WTC11 (cell line): ENCODE results near the gene ADARB2.

Source experiments
- FOXJ3 ChIP-seq: sonication (generic); formaldehyde crosslinking; IDR thresholded peaks from 2 replicates; pipeline ENCODE4 v1.9.0; 2021; ENCODE audit warnings: missing genetic modification reagents, mild to moderate bottlenecking, borderline replicate concordance
- FOXK1 ChIP-seq: sonication (generic); formaldehyde crosslinking; IDR thresholded peaks from 2 replicates; pipeline ENCODE4 v1.8.0; 2022; ENCODE audit warnings: mild to moderate bottlenecking, moderate library complexity, missing genetic modification reagents
- GABPB1 ChIP-seq: sonication (generic); formaldehyde crosslinking; IDR thresholded peaks from 2 replicates; pipeline ENCODE4 v1.8.1; 2023; ENCODE audit warnings: mild to moderate bottlenecking, missing genetic modification reagents
- MXD4 ChIP-seq: fragments of 250-450 bp; sonication (Bioruptor Pico); IDR thresholded peaks from 2 replicates; pipeline ENCODE4 v1.8.0; 2021; ENCODE audit warnings: mild to moderate bottlenecking, moderate library complexity, borderline replicate concordance
- NR1H2 ChIP-seq: sonication (generic); formaldehyde crosslinking; IDR thresholded peaks from 2 replicates; pipeline ENCODE4 v1.9.0; 2021; ENCODE audit warnings: mild to moderate bottlenecking, moderate library complexity, missing genetic modification reagents
- ZNF138 ChIP-seq: sonication (generic); formaldehyde crosslinking; conservative IDR thresholded peaks from 2 replicates; pipeline ENCODE4 v1.8.1; 2022; ENCODE audit warnings: mild to moderate bottlenecking, moderate library complexity, missing genetic modification reagents
- ZNF219 ChIP-seq: sonication (generic); formaldehyde crosslinking; IDR thresholded peaks from 2 replicates; pipeline ENCODE4 v1.8.0; 2023; ENCODE audit warnings: missing genetic modification reagents, mild to moderate bottlenecking, borderline replicate concordance
- TF ChIP-seq, protein P1 (sequence below): sonication (generic); formaldehyde crosslinking; IDR thresholded peaks from 2 replicates; pipeline ENCODE4 v1.8.0; 2023; ENCODE audit warnings: missing genetic modification reagents
- TF ChIP-seq, protein P2 (sequence below): fragments of 200-600 bp; IDR thresholded peaks from 2 replicates; pipeline ENCODE4 v1.8.0; 2022; ENCODE audit warnings: antibody characterized with exemption
- TF ChIP-seq, protein P3 (sequence below): fragments of 250-450 bp; sonication (Bioruptor Pico); IDR thresholded peaks from 2 replicates; pipeline ENCODE4 v1.8.0; 2021; ENCODE audit warnings: mild to moderate bottlenecking
- TF ChIP-seq, protein P4 (sequence below): sonication (generic); formaldehyde crosslinking; IDR thresholded peaks from 2 replicates; pipeline ENCODE4 v1.8.0; 2022; ENCODE audit warnings: mild to moderate bottlenecking, missing genetic modification reagents
- TF ChIP-seq, protein P5 (sequence below): sonication (generic); formaldehyde crosslinking; IDR thresholded peaks from 2 replicates; pipeline ENCODE4 v1.8.1; 2023; ENCODE audit warnings: mild to moderate bottlenecking, missing genetic modification reagents
- TF ChIP-seq, protein P6 (sequence below): sonication (generic); formaldehyde crosslinking; IDR thresholded peaks from 2 replicates; pipeline ENCODE4 v1.8.1; 2023; ENCODE audit warnings: mild to moderate bottlenecking, moderate library complexity, missing genetic modification reagents

DNA sequence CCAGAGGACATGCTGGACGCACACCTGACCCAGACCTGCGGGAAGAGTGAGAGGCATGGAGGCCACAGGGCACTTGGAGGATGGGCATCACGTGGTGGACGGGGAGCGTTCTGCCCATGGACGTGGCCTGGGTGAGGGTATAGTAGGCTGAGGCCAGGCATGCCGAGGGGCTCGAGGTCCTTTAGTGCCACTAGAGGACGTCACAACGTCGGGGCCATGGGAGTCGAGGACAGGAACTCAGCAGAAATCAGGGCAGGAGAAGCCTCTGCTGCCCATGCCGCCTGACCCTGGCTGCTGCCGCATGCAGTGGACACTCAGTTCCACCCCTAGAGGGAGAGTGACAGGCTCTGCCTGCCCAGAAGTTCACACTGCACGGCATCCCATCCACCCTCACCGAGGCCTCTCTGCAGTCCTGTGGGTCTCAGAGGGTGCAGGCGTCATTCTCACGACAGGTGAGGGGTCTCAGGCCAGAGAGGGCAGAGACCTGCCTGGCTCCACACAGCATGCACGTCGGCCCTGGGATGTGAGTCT lies 198.7 kb downstream of the ADARB2 start:
- TF ChIP-seq, protein P1, sequence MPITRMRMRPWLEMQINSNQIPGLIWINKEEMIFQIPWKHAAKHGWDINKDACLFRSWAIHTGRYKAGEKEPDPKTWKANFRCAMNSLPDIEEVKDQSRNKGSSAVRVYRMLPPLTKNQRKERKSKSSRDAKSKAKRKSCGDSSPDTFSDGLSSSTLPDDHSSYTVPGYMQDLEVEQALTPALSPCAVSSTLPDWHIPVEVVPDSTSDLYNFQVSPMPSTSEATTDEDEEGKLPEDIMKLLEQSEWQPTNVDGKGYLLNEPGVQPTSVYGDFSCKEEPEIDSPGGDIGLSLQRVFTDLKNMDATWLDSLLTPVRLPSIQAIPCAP (CRISPR knock-in tag): no peak
- TF ChIP-seq, protein P2, sequence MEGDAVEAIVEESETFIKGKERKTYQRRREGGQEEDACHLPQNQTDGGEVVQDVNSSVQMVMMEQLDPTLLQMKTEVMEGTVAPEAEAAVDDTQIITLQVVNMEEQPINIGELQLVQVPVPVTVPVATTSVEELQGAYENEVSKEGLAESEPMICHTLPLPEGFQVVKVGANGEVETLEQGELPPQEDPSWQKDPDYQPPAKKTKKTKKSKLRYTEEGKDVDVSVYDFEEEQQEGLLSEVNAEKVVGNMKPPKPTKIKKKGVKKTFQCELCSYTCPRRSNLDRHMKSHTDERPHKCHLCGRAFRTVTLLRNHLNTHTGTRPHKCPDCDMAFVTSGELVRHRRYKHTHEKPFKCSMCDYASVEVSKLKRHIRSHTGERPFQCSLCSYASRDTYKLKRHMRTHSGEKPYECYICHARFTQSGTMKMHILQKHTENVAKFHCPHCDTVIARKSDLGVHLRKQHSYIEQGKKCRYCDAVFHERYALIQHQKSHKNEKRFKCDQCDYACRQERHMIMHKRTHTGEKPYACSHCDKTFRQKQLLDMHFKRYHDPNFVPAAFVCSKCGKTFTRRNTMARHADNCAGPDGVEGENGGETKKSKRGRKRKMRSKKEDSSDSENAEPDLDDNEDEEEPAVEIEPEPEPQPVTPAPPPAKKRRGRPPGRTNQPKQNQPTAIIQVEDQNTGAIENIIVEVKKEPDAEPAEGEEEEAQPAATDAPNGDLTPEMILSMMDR: no peak
- TF ChIP-seq GABPB1 (CRISPR knock-in tag) (no peak), FOXJ3 (no peak), ZNF219 (CRISPR knock-in tag) (no peak), FOXK1 (CRISPR knock-in tag) (no peak), ZNF138 (CRISPR knock-in tag) (no peak), NR1H2 (CRISPR knock-in tag) (no peak), MXD4 (no peak)
- TF ChIP-seq, protein P3, sequence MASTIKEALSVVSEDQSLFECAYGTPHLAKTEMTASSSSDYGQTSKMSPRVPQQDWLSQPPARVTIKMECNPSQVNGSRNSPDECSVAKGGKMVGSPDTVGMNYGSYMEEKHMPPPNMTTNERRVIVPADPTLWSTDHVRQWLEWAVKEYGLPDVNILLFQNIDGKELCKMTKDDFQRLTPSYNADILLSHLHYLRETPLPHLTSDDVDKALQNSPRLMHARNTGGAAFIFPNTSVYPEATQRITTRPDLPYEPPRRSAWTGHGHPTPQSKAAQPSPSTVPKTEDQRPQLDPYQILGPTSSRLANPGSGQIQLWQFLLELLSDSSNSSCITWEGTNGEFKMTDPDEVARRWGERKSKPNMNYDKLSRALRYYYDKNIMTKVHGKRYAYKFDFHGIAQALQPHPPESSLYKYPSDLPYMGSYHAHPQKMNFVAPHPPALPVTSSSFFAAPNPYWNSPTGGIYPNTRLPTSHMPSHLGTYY: no peak
- TF ChIP-seq, protein P4, sequence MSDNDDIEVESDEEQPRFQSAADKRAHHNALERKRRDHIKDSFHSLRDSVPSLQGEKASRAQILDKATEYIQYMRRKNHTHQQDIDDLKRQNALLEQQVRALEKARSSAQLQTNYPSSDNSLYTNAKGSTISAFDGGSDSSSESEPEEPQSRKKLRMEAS (CRISPR knock-in tag): no peak
- TF ChIP-seq, protein P5, sequence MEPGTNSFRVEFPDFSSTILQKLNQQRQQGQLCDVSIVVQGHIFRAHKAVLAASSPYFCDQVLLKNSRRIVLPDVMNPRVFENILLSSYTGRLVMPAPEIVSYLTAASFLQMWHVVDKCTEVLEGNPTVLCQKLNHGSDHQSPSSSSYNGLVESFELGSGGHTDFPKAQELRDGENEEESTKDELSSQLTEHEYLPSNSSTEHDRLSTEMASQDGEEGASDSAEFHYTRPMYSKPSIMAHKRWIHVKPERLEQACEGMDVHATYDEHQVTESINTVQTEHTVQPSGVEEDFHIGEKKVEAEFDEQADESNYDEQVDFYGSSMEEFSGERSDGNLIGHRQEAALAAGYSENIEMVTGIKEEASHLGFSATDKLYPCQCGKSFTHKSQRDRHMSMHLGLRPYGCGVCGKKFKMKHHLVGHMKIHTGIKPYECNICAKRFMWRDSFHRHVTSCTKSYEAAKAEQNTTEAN: no peak
- TF ChIP-seq, protein P6, sequence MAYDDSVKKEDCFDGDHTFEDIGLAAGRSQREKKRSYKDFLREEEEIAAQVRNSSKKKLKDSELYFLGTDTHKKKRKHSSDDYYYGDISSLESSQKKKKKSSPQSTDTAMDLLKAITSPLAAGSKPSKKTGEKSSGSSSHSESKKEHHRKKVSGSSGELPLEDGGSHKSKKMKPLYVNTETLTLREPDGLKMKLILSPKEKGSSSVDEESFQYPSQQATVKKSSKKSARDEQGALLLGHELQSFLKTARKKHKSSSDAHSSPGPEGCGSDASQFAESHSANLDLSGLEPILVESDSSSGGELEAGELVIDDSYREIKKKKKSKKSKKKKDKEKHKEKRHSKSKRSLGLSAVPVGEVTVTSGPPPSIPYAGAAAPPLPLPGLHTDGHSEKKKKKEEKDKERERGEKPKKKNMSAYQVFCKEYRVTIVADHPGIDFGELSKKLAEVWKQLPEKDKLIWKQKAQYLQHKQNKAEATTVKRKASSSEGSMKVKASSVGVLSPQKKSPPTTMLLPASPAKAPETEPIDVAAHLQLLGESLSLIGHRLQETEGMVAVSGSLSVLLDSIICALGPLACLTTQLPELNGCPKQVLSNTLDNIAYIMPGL (CRISPR knock-in tag): no peak
